NT2/D1 (cell line): ENCODE data around the gene IGFALS.

Source experiments
- SUZ12 ChIP-seq: IDR thresholded peaks from 2 replicates; pipeline ENCODE4 v1.6.1; 2011; ENCODE audit not compliant: insufficient read length, insufficient read depth; ENCODE audit errors: extremely low read depth
- YY1 ChIP-seq: IDR thresholded peaks from 2 replicates; pipeline ENCODE4 v1.6.1; 2011; ENCODE audit not compliant: insufficient read length, insufficient read depth

DNA sequence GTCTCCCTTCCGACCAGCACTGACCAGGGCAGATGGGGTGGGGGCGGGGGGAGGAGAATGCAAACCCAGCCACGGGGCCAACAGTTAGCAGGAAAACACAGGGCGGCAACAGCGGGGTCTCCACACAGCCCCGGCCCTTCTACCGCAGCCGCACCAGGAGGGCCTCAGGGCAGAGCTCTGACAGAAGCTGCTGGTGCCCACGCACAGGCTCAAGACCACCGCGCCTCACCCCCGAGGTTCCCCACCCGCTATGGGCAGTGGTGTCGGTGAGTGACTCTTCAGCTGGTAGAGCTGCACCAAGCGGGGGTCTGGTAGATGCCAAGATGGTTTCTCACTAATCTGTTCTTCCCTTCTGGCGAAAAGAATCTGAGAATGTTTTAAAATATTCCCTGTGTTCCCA lies 17.0 kb upstream of the IGFALS start:
- TF ChIP-seq YY1 = no peak
- TF ChIP-seq SUZ12 = no peak
